ENCODE data around the gene C16orf92. TPM values are rescaled to one million over a fixed set of nuclear protein-coding genes. Genes with fewer than 3 reads are reported as not detected.

The C16orf92 gene
- total and polyA plus RNA-seq, 2 of the 13 experiments (the other 11 are each of a cell fraction or from before 2014, with no cell fraction given) = not detected

DNA sequence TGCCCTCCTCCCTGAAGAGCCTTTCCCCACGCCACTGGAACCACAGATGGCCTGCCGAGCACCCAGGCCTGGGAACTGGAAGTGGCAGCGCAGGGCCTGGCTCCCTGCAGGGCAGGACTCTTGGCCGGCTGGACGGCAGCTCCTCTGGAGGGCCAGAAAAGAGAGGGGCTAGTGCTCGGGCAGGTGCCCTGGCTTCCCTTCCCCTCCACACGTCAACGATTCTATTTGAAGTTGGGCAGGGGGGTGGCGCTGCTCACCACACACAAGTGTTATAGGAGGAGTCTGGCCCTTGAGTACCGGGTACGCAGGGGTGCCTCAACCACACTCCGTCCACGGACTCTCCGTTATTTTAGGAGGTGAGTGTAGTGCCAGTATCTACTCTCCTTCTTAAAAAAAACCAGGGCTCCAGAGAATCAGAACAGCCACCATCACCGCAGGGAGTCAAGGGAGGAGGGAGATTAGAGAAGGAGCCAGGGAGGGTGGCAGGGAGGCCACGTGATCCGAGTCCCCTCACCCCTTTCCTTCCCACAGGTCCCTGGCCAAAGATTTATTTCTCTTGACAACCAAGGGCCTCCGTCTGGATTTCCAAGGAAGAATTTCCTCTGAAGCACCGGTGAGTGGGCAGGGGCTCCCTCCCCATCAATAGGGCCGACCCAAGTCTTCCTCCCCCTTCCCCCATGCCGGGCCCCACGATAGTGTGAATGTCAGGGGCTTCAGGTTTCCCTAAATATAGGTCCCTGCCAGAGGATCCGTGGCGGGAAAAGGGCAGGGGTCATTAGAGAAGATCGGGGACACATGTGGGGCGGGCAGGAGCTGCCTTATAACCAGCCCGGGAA lies 41.1 kb downstream of the C16orf92 start (continued):
- peak; percentile 31 for TF ChIP-seq MED8 (CRISPR knock-in tag; IDR thresholded peaks at IDR 0.05; ENCODE audit: insufficient replicate concordance)
- peak; percentile 81 for TF ChIP-seq ZMYM2 (CRISPR knock-in tag; IDR thresholded peaks at IDR 0.05)
- TF ChIP-seq ASH2L (IDR thresholded peaks at IDR 0.05; ENCODE audit: insufficient read length, low read depth, low read length) = no peak
- TF ChIP-seq, protein P1, sequence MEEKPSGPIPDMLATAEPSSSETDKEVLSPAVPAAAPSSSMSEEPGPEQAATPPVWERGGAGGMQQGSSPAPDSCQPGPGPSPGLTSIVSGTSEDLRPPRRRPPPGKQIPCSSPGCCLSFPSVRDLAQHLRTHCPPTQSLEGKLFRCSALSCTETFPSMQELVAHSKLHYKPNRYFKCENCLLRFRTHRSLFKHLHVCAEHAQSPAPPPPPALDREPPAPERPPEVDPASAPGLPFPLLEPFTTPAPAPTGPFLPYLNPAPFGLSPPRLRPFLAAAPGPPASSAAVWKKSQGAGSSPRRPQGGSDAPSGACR (CRISPR knock-in tag; IDR thresholded peaks at IDR 0.05) = peak; percentile 46; the same call in 1 of the 2 replicates
- peak; percentile 80; the same call in 1 of the 2 replicates for TF ChIP-seq MYC (CRISPR knock-in tag; IDR thresholded peaks at IDR 0.05; ENCODE audit: borderline replicate concordance)
- TF ChIP-seq ZNF747 (CRISPR knock-in tag; IDR thresholded peaks at IDR 0.05; ENCODE audit: borderline replicate concordance) = no peak; the same call in 1 of the 2 replicates
- no peak for TF ChIP-seq SMARCE1 (IDR thresholded peaks at IDR 0.05; ENCODE audit: borderline replicate concordance)
- TF ChIP-seq ZFP82 (CRISPR knock-in tag; IDR thresholded peaks at IDR 0.05; ENCODE audit: borderline replicate concordance) = peak; percentile 89; the same call in 1 of the 2 replicates
- TF ChIP-seq ZSCAN9 (CRISPR knock-in tag; IDR thresholded peaks at IDR 0.05; ENCODE audit: borderline replicate concordance) = peak; percentile 71
- 0 out of 2 replicates have a peak, but pooled peaks have one; percentile 19 for TF ChIP-seq KDM6A (CRISPR knock-in tag; IDR thresholded peaks at IDR 0.05; ENCODE audit: low read depth)
- peak; percentile 55; the same call in 1 of the 2 replicates for TF ChIP-seq ZNF264 (CRISPR knock-in tag; IDR thresholded peaks at IDR 0.05)
- 0 out of 2 replicates have a peak, but pooled peaks have one; percentile 71 for TF ChIP-seq ZNF670 (CRISPR knock-in tag; IDR thresholded peaks at IDR 0.05; ENCODE audit: borderline replicate concordance)
- no peak for TF ChIP-seq ZNF883 (CRISPR knock-in tag; IDR thresholded peaks at IDR 0.05; ENCODE audit: not compliant biosample characterization)
- TF ChIP-seq ETV6 (CRISPR knock-in tag; conservative IDR thresholded peaks at IDR 0.05) = 0 out of 2 replicates have a peak, but pooled peaks have one; percentile 51
- TF ChIP-seq ZNF772 (CRISPR knock-in tag; IDR thresholded peaks at IDR 0.05) = 0 out of 2 replicates have a peak, but pooled peaks have one; percentile 1
- TF ChIP-seq, protein P2, sequence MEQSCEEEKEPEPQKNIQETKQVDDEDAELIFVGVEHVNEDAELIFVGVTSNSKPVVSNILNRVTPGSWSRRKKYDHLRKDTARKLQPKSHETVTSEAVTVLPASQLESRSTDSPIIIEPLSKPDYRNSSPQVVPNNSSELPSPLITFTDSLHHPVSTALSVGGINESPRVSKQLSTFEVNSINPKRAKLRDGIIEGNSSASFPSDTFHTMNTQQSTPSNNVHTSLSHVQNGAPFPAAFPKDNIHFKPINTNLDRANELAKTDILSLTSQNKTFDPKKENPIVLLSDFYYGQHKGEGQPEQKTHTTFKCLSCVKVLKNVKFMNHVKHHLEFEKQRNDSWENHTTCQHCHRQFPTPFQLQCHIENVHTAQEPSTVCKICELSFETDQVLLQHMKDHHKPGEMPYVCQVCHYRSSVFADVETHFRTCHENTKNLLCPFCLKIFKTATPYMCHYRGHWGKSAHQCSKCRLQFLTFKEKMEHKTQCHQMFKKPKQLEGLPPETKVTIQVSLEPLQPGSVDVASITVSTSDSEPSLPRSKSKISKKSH (CRISPR knock-in tag; IDR thresholded peaks at IDR 0.05; ENCODE audit: borderline replicate concordance) = peak; percentile 85; the same call in 1 of the 2 replicates
- 0 out of 2 replicates have a peak, but pooled peaks have one; percentile 7 for TF ChIP-seq NCOA2 (CRISPR knock-in tag; IDR thresholded peaks at IDR 0.05)
- TF ChIP-seq ZNF160 (CRISPR knock-in tag; IDR thresholded peaks at IDR 0.05) = peak; percentile 43
- TF ChIP-seq TAF1 (CRISPR knock-in tag; IDR thresholded peaks at IDR 0.05) = 0 out of 2 replicates have a peak, but pooled peaks have one; percentile 44
- TF ChIP-seq ZNF572 (CRISPR knock-in tag; IDR thresholded peaks at IDR 0.05) = peak; percentile 90; the same call in 1 of the 2 replicates
- no peak; the same call in 1 of the 2 replicates for TF ChIP-seq HDAC2 (CRISPR knock-in tag; IDR thresholded peaks at IDR 0.05)
- TF ChIP-seq AGO2 (optimal IDR thresholded peaks at IDR 0.05; ENCODE audit: low read depth, low read length) = peak; percentile 94
- TF ChIP-seq GABPA (IDR thresholded peaks at IDR 0.05; ENCODE audit: low read depth, low read length) = no peak
- TF ChIP-seq GABPA (CRISPR knock-in tag; IDR thresholded peaks at IDR 0.05; ENCODE audit: low read depth) = peak; percentile 48; the same call in 1 of the 2 replicates
- 0 out of 2 replicates have a peak, but pooled peaks have one; percentile 55 for TF ChIP-seq ZNF230 (CRISPR knock-in tag; IDR thresholded peaks at IDR 0.05)
- TF ChIP-seq, protein P3, sequence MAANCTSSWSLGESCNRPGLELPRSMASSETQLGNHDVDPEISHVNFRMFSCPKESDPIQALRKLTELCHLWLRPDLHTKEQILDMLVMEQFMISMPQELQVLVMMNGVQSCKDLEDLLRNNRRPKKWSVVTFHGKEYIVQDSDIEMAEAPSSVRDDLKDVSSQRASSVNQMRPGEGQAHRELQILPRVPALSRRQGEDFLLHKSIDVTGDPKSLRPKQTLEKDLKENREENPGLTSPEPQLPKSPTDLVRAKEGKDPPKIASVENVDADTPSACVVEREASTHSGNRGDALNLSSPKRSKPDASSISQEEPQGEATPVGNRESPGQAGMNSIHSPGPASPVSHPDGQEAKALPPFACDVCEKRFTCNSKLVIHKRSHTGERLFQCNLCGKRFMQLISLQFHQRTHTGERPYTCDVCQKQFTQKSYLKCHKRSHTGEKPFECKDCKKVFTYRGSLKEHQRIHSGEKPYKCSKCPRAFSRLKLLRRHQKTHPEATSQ (CRISPR knock-in tag; IDR thresholded peaks at IDR 0.05; ENCODE audit: borderline replicate concordance) = 0 out of 2 replicates have a peak, but pooled peaks have one; percentile 49
- no peak; the same call in 1 of the 2 replicates for TF ChIP-seq KLF9 (CRISPR knock-in tag; IDR thresholded peaks at IDR 0.05; ENCODE audit: low read depth)
